D721Med (cell line): ENCODE data around the gene JAK2.

Source experiments
- DNase-seq: peaks from one replicate; pipeline ENCODE4 v3.0.0; 2011; ENCODE audit warnings: low spot score; ENCODE audit not compliant: insufficient read length
- FAIRE-seq: peaks from 2 replicates; lab custom pipeline; 2011; peaks lifted over from hg19 to GRCh38; lab: Jason Lieb, UNC
- CTCF ChIP-seq: IDR thresholded peaks from 2 replicates; pipeline ENCODE4 v1.5.1; 2012; ENCODE audit warnings: mild to moderate bottlenecking, control low read depth; ENCODE audit not compliant: insufficient read depth; ENCODE audit errors: missing control alignments

JAK2 gene

GRCh38 chr9:5140151-5140550 is 155.1 kb downstream of the JAK2 start:
- no peak for FAIRE-seq
- DNase-seq = no peak
- TF ChIP-seq CTCF = no peak

- TF ChIP-seq CTCF = no peak
- DNase-seq (no peak), FAIRE-seq (no peak)
Observed at GRCh38 chr9:5144217-5144616, 159.1 kb downstream of the JAK2 start.

- TF ChIP-seq CTCF = no peak
- no peak for DNase-seq
- FAIRE-seq = no peak
Observed at GRCh38 chr9:5146241-5146640, 161.2 kb downstream of the JAK2 start.
